Measurements from ENCODE around the gene TDRD6.

The TDRD6 gene

DNA sequence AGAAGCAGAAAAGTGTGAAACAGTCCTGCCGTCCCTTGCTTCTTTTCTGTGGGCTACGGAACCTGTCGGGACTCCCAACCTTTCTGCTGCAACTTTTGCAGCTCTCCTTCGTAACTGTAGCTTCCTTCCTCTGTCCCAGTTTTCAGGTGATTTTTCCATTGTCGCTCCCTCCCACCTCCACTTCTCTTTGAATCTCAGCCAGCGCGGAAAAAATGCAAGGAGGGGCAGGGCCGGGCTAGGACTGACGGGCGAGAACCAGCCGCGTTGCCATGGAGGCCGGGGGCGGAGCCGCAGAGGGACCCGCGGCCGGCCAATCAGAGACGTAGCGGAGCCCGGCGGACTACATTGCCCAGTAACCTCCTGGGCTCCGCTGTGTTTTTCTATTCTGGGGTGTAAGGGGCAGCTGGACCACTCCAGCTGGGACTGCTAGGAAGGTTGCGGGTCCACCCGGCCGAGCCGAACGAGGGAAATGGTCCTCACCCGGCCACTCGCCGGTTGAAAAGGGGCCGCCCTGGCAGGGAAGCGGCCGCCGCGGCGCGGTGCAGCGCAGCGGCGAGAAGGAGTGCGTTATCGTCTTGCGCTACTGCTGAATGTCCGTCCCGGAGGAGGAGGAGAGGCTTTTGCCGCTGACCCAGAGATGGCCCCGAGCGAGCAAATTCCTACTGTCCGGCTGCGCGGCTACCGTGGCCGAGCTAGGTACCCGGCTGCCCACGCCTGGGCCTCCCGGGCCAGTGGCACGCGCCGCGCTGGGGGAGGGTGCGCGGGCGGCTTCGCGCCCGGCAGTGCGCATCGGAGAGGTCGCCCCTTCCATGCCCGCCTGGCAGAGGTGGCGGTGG lies 34.9 kb upstream of the TDRD6 start, which contains the start of the genes CYP39A1 and SLC25A27 (continued):
- no peak for TF ChIP-seq KLF1 (tag by site-specific recombination; IDR thresholded peaks at IDR 0.05)
- no peak for TF ChIP-seq ZNF518A (tag by site-specific recombination; conservative IDR thresholded peaks at IDR 0.05; ENCODE audit: low read depth)
- TF ChIP-seq HOXA7 (CRISPR knock-in tag; IDR thresholded peaks at IDR 0.05; ENCODE audit: borderline replicate concordance) = no peak
- TF ChIP-seq, protein P1, sequence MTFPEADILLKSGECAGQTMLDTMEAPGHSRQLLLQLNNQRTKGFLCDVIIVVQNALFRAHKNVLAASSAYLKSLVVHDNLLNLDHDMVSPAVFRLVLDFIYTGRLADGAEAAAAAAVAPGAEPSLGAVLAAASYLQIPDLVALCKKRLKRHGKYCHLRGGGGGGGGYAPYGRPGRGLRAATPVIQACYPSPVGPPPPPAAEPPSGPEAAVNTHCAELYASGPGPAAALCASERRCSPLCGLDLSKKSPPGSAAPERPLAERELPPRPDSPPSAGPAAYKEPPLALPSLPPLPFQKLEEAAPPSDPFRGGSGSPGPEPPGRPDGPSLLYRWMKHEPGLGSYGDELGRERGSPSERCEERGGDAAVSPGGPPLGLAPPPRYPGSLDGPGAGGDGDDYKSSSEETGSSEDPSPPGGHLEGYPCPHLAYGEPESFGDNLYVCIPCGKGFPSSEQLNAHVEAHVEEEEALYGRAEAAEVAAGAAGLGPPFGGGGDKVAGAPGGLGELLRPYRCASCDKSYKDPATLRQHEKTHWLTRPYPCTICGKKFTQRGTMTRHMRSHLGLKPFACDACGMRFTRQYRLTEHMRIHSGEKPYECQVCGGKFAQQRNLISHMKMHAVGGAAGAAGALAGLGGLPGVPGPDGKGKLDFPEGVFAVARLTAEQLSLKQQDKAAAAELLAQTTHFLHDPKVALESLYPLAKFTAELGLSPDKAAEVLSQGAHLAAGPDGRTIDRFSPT (tag by site-specific recombination; IDR thresholded peaks at IDR 0.05) = peak; percentile 77; the same call in 1 of the 2 replicates
- TF ChIP-seq, protein P2, sequence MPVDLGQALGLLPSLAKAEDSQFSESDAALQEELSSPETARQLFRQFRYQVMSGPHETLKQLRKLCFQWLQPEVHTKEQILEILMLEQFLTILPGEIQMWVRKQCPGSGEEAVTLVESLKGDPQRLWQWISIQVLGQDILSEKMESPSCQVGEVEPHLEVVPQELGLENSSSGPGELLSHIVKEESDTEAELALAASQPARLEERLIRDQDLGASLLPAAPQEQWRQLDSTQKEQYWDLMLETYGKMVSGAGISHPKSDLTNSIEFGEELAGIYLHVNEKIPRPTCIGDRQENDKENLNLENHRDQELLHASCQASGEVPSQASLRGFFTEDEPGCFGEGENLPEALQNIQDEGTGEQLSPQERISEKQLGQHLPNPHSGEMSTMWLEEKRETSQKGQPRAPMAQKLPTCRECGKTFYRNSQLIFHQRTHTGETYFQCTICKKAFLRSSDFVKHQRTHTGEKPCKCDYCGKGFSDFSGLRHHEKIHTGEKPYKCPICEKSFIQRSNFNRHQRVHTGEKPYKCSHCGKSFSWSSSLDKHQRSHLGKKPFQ (tag by site-specific recombination; IDR thresholded peaks at IDR 0.05) = no peak
- TF ChIP-seq GFI1B (tag by site-specific recombination; IDR thresholded peaks at IDR 0.05) = peak; percentile 75; the same call in 1 of the 2 replicates
- no peak for TF ChIP-seq ZNF529 (tag by site-specific recombination; IDR thresholded peaks at IDR 0.05; ENCODE audit: insufficient replicate concordance)
- TF ChIP-seq KLF7 (tag by site-specific recombination; IDR thresholded peaks at IDR 0.05; ENCODE audit: borderline replicate concordance) = no peak
- no peak for TF ChIP-seq ZNF549 (tag by site-specific recombination; IDR thresholded peaks at IDR 0.05)
- TF ChIP-seq ZNF501 (tag by site-specific recombination; IDR thresholded peaks at IDR 0.05) = peak; percentile 58; the same call in 1 of the 2 replicates
- TF ChIP-seq MEIS1 (CRISPR knock-in tag; IDR thresholded peaks at IDR 0.05; ENCODE audit: borderline replicate concordance) = no peak
- TF ChIP-seq ZNF146 (tag by site-specific recombination; IDR thresholded peaks at IDR 0.05) = no peak
- peak; percentile 54 for TF ChIP-seq ZIC2 (tag by site-specific recombination; IDR thresholded peaks at IDR 0.05)
- TF ChIP-seq ZBTB21 (tag by site-specific recombination; IDR thresholded peaks at IDR 0.05) = no peak
- TF ChIP-seq GLI4 (tag by site-specific recombination; IDR thresholded peaks at IDR 0.05) = no peak
- no peak for TF ChIP-seq REPIN1 (tag by site-specific recombination; IDR thresholded peaks at IDR 0.05; ENCODE audit: low read depth)
- no peak for TF ChIP-seq ZNF585B (tag by site-specific recombination; IDR thresholded peaks at IDR 0.05)
- TF ChIP-seq ZNF664 (tag by site-specific recombination; IDR thresholded peaks at IDR 0.05) = no peak
- no peak for TF ChIP-seq ZNF202 (tag by site-specific recombination; IDR thresholded peaks at IDR 0.05; ENCODE audit: borderline replicate concordance)
- TF ChIP-seq ZFP41 (tag by site-specific recombination; IDR thresholded peaks at IDR 0.05; ENCODE audit: borderline replicate concordance) = no peak
- peak; percentile 85 for TF ChIP-seq SP2 (tag by site-specific recombination; IDR thresholded peaks at IDR 0.05)
- TF ChIP-seq ZNF48 (tag by site-specific recombination; IDR thresholded peaks at IDR 0.05) = no peak
- no peak for TF ChIP-seq ZNF560 (tag by site-specific recombination; IDR thresholded peaks at IDR 0.05; ENCODE audit: borderline replicate concordance)
- no peak for TF ChIP-seq ZNF658 (tag by site-specific recombination; IDR thresholded peaks at IDR 0.05)
- TF ChIP-seq ZNF791 (tag by site-specific recombination; IDR thresholded peaks at IDR 0.05) = no peak
- TF ChIP-seq, protein P3, sequence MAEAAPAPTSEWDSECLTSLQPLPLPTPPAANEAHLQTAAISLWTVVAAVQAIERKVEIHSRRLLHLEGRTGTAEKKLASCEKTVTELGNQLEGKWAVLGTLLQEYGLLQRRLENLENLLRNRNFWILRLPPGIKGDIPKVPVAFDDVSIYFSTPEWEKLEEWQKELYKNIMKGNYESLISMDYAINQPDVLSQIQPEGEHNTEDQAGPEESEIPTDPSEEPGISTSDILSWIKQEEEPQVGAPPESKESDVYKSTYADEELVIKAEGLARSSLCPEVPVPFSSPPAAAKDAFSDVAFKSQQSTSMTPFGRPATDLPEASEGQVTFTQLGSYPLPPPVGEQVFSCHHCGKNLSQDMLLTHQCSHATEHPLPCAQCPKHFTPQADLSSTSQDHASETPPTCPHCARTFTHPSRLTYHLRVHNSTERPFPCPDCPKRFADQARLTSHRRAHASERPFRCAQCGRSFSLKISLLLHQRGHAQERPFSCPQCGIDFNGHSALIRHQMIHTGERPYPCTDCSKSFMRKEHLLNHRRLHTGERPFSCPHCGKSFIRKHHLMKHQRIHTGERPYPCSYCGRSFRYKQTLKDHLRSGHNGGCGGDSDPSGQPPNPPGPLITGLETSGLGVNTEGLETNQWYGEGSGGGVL (tag by site-specific recombination; IDR thresholded peaks at IDR 0.05) = peak; percentile 43; the same call in 1 of the 2 replicates
- peak; percentile 65; the same call in 1 of the 2 replicates for TF ChIP-seq ZNF76 (tag by site-specific recombination; IDR thresholded peaks at IDR 0.05; ENCODE audit: borderline replicate concordance, low read depth)
- TF ChIP-seq ZNF391 (tag by site-specific recombination; IDR thresholded peaks at IDR 0.05; ENCODE audit: borderline replicate concordance, low read depth) = peak; percentile 35; the same call in 1 of the 2 replicates
- peak; percentile 84 for TF ChIP-seq SP3 (tag by site-specific recombination; IDR thresholded peaks at IDR 0.05)

All from HEK293 (cell line).